NCI-H187 (cell line): Measurements from ENCODE around the gene CLCNKA.

ENCODE experiments used
- DNase-seq, 2 experiments: peaks; one replicate each; lab custom pipeline; 2025; lab: John Stamatoyannopoulos, UW

The CLCNKA gene

GRCh38 chr1:16063226-16063829 lies 41.5 kb downstream of the CLCNKA start:
- DNase-seq = no peak

- no peak for DNase-seq
Observed at GRCh38 chr1:16063921-16064320, 42.1 kb downstream of the CLCNKA start.

GRCh38 chr1:16064536-16065268 lies 42.9 kb downstream of the CLCNKA start:
- no peak for DNase-seq

- no peak for DNase-seq
Observed at GRCh38 chr1:16065269-16065576, 43.4 kb downstream of the CLCNKA start.

- DNase-seq = no peak
Observed at GRCh38 chr1:16066245-16066644, 44.4 kb downstream of the CLCNKA start.

- DNase-seq = peak in 1 of 2 experiments; percentile 7
Observed at GRCh38 chr1:16067127-16067768, 45.4 kb downstream of the CLCNKA start.

- DNase-seq = no peak
Observed at GRCh38 chr1:16067933-16068332, 46.1 kb downstream of the CLCNKA start.

- no peak for DNase-seq
Observed at GRCh38 chr1:16068356-16069270, 46.8 kb downstream of the CLCNKA start.

GRCh38 chr1:16070640-16071355 lies 49.0 kb downstream of the CLCNKA start:
- no peak for DNase-seq

- DNase-seq = no peak
Observed at GRCh38 chr1:16071614-16072013, 49.8 kb downstream of the CLCNKA start.

GRCh38 chr1:16072095-16072494 lies 50.3 kb downstream of the CLCNKA start:
- DNase-seq = no peak

- no peak for DNase-seq
Observed at GRCh38 chr1:16072616-16073484, 51.0 kb downstream of the CLCNKA start.

GRCh38 chr1:16073490-16074119 lies 51.8 kb downstream of the CLCNKA start, which contains the start of gene FAM131C:
Gene FAM131C, minus strand, starts transcription at chr1:16073651. Its CDS starts 209 bp downstream, at chr1:16073442.
- no peak for DNase-seq

GRCh38 chr1:16074217-16074616 lies 52.4 kb downstream of the CLCNKA start:
- DNase-seq = no peak

GRCh38 chr1:16075337-16076030 lies 53.6 kb downstream of the CLCNKA start:
- no peak for DNase-seq

GRCh38 chr1:16076031-16076864 lies 54.4 kb downstream of the CLCNKA start:
- no peak for DNase-seq

- DNase-seq = no peak
Observed at GRCh38 chr1:16076865-16077238, 55.0 kb downstream of the CLCNKA start.

GRCh38 chr1:16077406-16078245 lies 55.8 kb downstream of the CLCNKA start:
- no peak for DNase-seq
